CD4-positive, alpha-beta T cell treated with Interleukin-21 for 1 hour (primary cell): ENCODE measurements around the gene MID2.
"Not testable (repeated sequence)": the region's sequence is repeated elsewhere in the genome, so short reads cannot be mapped to it uniquely, and the experiment has no call there.

Experiments used
- DNase-seq: peaks from one replicate; pipeline ENCODE4 v3.0.0-alpha.2; 2020

MID2 gene

GRCh38 chrX:107825698-107826237 lies at the start of gene MID2:
MID2 (plus strand) TSS chrX:107825866; CDS start chrX:107826427, 561 bp downstream.
- DNase-seq: peak; percentile 56

- peak; percentile 87 for DNase-seq
Measured at GRCh38 chrX:107776649-107777535, 48.8 kb upstream of the MID2 start.

DNA sequence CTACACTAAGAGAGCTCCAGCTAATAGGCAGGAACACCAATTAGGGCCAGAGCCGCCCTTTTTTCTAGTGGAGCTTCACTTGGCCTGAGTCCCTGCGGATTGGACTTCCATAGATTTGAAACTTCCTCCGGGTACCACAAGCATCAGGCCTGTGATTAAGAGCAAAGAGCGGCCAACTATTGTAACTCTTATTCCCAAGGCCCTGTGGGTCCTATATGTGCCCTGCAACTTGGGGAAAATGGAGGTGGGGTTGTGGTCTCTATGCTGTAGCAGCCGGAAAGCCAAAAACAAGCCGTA lies 48.2 kb upstream of the MID2 start, which contains the start of gene NCBP2L:
NCBP2L (plus strand) TSS at position 198 of the 297 bp plus-strand sequence. CDS start 16,488 bp downstream, outside the sequence.
- DNase-seq: no peak

DNA sequence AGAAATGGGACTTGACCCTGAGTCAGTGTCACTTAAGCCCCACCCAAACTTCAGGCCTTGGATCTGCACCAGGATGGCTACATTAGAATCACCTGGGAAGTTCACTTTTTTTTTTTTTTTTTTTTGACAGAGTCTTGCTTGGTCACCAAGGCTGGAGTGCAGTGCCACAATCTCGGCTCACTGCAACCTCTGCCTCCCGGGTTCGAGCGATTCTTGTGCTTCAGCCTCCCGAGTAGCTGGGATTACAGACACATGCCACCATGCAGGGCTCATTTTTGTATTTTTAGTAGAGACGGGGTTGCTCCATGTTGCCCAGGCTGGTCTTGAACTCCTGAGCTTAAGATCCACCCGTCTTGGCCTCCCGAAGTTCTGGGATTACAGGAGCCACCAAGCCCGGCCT lies 45.1 kb upstream of the MID2 start:
- DNase-seq: no peak

DNA sequence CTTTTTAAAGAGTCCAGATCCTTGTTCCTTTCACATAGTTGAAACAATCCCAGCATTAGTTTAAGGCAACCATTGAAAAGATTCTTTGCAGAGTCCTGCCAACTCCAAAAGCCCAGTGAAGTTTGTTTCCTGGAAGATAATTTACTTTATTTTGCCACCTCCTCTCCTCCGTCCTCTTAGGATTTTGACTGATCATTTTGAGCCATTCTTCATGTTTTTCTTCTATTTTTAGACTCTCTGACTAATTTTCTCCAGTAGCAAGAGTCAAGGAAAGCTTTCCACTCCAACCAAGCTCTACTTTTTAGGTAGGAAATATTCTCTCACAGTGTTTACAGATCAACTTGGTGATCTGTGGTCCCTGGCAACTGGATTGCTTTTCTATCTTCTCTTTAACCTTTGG lies 37.8 kb upstream of the MID2 start:
- no peak for DNase-seq

DNA sequence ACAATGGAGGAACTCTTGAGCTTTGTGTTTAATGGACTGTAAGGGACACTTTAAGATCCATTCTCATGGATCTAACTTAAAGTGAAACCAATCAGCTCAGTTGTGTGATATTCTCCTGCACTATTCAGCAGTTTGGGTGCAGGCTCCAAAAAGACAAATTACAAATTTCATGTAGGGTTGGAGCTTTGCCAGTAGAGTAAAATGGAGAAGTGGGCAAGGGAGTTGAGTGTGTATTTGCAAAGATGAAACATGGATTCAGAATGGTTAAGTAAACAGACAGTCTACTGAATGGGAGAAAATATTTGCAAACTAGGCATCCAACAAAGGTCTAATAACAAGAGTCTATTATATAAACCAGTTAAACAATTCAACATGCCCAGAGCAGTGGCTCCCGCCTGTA lies 21.2 kb upstream of the MID2 start:
- no peak for DNase-seq

- no peak for DNase-seq
Measured at GRCh38 chrX:107805179-107805578, 20.5 kb upstream of the MID2 start.

- DNase-seq: not testable (repeated sequence)
Measured at GRCh38 chrX:107810053-107810452, 15.6 kb upstream of the MID2 start.

DNA sequence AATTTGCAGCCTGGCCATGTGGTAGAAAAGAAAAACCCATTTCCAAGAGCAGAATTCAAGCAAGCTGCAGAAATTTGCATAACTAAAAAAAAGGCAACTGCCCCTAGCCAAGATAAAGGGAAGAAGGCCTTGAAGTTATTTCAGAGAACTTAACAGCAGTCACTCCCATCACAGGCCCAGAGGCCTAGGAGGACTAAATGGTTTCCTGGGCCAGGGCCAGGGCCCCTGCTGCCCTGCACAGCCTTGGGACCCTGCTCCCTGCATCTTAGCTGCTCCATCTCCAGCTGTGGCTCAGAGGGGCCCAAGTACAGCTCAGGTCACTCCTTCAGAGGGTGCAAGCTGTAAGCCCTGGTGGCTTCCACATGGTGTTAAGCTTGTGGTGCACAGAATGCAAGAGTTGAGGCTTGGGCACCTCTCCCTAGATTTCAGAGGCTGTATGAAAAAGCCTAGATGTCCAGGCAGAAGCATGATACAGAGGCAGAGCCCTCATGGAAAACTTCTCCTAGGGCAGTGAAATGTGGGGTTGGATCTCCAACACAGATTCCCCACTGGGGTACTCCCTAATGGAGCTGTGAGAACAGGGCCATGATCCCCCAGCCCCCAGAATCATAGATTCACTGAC lies 6.7 kb upstream of the MID2 start:
- no peak for DNase-seq

GRCh38 chrX:107823042-107823441 lies 2.6 kb upstream of the MID2 start:
- DNase-seq: no peak

DNA sequence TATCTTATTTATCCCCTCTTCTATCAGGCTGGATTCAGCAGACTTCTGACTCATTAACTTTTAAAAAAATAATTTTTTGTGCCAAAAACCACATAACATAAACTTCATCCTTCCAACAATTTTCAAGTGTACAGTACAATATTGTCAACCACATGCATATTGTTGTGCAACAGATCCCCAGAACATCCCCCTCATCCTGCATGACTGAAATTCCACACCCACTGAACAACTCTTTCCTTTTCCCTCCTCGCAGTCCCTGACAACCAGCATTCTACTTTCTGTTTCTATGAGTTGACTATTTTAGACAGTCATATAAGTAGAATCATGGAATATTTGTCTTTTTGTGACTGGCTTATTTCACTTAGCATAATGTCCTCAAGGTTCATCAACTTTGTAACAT lies 2.2 kb upstream of the MID2 start:
- no peak for DNase-seq

- no peak for DNase-seq
Measured at GRCh38 chrX:107826238-107827029, 768 bp downstream of the MID2 start.

DNA sequence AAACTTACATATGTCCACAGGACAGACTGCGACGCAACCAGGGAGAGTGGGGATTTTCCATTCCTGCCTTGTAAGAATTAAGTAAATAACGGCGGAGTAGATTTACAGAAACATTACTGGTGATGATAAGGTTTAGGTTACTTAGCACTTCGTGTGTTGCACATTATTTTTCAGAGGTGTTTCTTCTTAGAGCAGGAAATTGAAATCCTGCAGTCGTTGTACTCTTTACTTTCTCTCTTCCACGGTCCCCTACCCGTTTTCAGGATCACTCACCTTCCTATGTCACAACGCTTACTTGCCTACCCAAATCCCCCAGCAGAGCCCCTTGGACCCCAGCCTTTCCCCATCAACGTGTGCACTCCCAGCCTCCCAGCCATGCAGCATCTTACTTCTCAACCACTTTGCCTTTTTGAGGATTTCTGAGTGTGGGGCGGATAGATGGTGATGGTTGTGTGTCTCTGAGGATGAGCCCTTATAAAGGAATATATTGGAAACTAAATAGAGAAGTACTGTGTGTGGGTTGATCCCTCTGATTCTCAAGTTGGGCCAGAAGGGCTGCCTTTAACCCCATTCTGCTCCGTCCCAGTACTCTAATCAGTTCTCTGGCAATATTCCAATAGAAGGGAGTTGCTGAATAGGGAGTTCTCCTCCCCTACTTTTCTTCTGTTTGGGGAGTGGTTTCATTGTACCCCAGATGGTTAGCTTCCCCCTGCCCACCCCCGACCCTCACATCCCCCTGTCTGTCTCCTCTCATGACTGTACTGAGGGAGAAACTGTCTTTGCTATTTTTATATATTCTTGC lies 1.6 kb downstream of the MID2 start:
- no peak for DNase-seq

DNA sequence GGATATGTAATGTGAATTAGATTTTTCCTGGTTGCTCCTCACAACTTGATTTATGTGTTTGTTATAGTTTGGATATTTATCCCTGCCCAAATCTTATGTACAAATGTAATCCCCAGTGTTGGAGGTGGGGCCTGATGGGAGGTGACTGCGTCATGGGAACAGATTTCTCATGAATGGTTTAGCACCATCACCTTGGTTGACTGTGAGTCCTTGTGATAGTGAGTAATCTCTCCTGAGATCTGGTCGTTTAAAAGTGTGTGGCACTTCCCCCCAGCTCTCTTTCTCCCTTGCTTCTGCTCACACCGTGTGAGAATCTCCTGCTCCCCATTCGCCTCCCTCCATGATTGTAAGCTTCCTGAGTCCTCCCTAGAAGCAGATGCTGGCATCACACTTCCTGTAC lies 2.2 kb downstream of the MID2 start:
- DNase-seq: no peak

DNA sequence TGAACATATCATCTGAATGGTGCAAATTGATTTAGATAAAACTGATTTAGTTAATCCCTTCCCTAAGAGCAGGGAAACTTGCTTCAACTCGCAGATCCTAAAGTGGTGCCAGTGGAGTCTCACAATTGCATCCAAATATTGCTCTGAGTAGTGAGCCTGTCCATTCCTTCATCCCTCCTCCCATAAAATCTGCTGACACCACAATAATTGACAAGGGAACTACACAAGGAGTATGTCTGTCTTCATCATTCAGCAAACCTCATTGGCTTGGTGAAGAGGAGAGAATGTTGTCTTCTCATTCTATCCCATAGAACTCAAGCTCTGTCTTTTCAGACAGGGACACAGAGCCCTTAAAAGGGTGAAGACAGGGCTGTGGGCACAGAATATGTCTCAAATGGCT lies 4.2 kb downstream of the MID2 start:
- no peak for DNase-seq

DNA sequence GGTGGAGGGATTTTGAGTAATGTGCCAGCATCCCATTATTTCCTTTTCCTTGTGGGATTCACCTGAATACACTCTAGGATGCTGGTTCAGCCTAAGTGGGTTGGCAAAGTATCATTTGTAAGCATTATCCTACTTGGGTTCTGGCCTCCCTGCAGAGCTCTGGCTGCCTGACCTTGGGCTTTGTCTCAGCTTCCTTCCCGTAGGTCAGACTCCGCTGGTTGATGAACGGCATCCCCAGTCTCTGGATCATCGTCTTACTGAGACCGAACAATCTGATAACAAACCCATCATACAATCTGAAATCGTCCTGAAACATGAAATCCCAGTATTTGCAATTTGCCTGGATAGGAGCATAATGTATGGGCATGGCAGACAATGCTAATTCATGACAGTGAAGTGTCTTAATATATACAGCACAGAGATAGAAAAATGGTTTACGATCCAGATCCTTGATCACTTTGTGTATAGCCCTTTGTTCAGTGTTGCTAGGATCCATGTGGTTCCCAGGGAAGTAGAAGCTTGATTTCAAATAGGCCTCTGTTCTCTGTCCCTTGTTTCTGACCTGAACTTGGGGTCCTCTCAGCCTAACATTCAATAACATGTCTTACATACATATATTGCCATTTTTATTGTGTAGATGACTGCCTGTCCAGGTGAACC lies 5.5 kb downstream of the MID2 start:
- DNase-seq: no peak

GRCh38 chrX:107834275-107835201 lies 8.9 kb downstream of the MID2 start:
- no peak for DNase-seq

DNA sequence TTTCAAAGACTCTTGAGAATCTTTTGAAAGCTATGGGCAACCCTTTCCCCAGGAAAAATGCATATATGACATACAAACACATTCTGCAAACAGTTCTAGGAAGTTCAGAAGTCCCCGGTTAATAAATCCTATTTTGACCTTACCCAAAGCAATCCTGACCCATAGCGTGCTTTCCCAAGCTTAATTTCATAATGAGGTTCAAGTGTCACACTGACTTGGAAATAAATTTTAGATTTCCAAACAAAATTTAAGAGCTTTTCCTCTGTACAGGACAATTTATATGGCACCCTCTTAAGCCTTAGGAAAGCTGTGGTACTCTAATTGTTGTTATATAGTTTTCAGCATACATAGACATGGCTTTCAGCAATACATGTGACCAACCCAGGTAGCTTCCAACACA lies 11.3 kb downstream of the MID2 start:
- DNase-seq: no peak

GRCh38 chrX:107840971-107841370 lies 15.3 kb downstream of the MID2 start:
- DNase-seq: no peak

GRCh38 chrX:107842715-107843400 lies 17.2 kb downstream of the MID2 start:
- DNase-seq: no peak
